ENCODE measurements around the gene DOC2A.

DNA sequence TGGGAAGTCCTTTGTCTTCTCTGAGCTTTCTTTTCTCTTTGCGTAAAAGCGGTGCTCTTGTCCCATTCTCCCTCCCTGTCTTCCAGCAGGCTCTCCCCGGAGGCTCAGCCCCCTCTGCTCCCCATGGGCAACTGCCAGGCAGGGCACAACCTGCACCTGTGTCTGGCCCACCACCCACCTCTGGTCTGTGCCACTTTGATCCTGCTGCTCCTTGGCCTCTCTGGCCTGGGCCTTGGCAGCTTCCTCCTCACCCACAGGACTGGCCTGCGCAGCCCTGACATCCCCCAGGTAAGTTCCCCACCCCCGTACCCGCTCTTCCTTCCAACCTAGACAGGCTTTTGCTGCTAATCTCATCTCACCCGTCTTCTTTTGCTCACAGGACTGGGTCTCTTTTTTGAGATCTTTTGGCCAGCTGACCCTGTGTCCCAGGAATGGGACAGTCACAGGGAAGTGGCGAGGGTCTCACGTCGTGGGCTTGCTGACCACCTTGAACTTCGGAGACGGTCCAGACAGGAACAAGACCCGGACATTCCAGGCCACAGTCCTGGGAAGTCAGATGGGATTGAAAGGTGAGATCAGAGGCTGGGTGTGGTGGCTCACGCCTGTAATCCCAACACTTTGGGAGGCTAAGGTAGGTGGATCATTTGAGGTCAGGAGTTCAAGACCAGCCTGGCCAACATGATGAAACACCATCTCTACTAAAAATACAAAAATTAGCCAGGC, 47.6 kb downstream of the DOC2A start:
- TF ChIP-seq, protein P1, sequence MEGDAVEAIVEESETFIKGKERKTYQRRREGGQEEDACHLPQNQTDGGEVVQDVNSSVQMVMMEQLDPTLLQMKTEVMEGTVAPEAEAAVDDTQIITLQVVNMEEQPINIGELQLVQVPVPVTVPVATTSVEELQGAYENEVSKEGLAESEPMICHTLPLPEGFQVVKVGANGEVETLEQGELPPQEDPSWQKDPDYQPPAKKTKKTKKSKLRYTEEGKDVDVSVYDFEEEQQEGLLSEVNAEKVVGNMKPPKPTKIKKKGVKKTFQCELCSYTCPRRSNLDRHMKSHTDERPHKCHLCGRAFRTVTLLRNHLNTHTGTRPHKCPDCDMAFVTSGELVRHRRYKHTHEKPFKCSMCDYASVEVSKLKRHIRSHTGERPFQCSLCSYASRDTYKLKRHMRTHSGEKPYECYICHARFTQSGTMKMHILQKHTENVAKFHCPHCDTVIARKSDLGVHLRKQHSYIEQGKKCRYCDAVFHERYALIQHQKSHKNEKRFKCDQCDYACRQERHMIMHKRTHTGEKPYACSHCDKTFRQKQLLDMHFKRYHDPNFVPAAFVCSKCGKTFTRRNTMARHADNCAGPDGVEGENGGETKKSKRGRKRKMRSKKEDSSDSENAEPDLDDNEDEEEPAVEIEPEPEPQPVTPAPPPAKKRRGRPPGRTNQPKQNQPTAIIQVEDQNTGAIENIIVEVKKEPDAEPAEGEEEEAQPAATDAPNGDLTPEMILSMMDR (IDR thresholded peaks at IDR 0.05): no peak
- no peak for TF ChIP-seq POLR2AphosphoS5 (IDR thresholded peaks at IDR 0.05)
- TF ChIP-seq POLR2A (IDR thresholded peaks at IDR 0.05): no peak
